GM12801 (cell line): ENCODE results near the gene SKP2.

Experiments used
- TF ChIP-seq, protein P1 (sequence below): IDR thresholded peaks from one replicate; pipeline ENCODE4 v1.5.1; 2011; ENCODE audit warnings: control low read depth; ENCODE audit not compliant: insufficient read length; ENCODE audit errors: extremely low read depth

The SKP2 gene

DNA sequence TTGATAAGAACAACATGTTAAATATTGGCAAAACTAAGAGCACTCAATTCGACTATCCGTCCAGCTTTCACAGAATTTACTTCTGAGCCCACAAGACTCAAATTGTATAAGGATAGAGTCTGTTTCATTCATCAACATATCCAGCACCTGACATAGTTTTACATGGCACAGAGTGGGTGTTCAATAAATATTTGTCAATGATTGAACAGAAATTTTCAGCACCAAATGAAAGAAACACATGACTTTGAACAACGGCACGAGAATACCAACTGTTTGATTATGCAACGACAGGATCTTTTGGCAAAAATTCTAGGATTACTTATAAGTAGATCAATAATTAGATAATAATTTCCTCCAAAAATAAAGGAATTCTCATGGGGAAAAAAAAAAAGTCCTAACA lies 41.8 kb downstream of the SKP2 start:
- TF ChIP-seq, protein P1, sequence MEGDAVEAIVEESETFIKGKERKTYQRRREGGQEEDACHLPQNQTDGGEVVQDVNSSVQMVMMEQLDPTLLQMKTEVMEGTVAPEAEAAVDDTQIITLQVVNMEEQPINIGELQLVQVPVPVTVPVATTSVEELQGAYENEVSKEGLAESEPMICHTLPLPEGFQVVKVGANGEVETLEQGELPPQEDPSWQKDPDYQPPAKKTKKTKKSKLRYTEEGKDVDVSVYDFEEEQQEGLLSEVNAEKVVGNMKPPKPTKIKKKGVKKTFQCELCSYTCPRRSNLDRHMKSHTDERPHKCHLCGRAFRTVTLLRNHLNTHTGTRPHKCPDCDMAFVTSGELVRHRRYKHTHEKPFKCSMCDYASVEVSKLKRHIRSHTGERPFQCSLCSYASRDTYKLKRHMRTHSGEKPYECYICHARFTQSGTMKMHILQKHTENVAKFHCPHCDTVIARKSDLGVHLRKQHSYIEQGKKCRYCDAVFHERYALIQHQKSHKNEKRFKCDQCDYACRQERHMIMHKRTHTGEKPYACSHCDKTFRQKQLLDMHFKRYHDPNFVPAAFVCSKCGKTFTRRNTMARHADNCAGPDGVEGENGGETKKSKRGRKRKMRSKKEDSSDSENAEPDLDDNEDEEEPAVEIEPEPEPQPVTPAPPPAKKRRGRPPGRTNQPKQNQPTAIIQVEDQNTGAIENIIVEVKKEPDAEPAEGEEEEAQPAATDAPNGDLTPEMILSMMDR: no peak

DNA sequence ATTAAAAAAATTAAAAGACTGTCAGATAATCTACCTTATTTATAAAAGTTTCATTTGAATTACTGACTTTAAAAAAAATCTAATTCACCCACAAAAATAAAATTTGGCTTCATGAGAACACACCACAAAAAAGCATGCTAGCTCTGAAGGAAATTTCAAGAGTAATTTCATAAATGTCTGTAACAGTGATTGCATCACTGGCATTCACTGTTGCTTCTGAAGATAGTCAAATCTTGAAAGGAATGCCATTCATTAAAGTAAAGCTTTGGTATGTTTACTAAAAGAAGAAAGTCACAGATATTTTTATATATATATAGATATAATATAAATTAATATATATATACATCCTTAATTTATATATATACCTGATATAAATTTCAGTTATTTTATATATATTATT lies 46.4 kb downstream of the SKP2 start:
- TF ChIP-seq, protein P1: no peak

DNA sequence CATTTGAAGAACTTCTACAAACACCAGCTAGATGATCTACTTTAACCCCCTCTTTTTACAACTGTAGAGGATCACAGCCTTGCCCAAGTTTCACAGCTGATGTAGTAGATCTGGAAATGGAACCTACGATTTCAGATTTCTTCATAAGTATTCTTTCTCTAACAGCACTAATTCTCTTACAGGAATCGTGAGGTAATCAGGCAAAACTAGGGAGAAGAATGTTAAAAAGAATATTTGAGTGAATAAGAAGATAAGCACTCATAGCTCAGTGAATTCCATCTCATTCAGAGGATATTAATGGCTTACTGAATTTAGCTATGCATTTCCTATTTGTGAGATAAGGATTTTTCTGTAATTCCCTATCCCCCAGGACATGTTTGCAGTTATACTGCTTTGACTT lies 47.7 kb downstream of the SKP2 start:
- TF ChIP-seq, protein P1: no peak

DNA sequence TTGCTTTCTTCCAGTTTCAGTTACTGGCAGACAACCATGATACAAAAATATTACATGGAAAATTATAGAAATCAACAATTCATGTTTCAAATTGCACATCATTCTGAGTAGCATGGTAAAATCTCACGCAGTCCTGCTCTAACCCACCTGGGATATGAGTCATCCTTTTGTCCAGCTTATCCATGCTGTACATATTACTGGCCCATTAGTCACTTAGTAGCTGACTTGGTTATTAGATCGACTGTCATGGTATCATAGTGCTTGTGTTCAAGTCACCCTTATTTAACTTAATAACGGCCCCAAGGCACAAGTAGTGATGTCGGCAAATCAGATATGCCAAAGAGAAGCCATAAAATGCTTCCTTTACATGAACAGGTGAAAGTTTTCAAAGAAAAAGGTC lies 48.6 kb downstream of the SKP2 start:
- TF ChIP-seq, protein P1: no peak

DNA sequence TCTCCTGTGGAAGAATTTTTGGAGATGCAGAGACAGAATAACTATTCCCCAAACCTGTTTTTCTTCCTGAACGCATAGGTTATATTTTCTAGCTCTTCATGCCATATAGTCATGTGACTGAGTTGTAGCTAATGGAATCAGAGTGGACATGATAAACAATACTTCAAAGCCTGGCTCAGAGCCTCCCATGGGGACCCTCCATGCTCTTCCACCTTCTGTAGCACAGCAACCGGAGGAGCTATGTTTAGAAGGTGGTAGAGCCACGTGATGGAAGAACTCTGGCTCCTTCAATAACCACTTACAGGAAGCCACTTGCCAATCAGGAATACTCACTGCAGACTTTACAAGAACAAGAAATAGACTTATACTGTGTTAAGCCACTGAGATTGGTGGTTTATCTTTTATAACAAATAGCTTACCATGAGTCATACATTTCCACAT lies 50.6 kb downstream of the SKP2 start:
- TF ChIP-seq, protein P1: no peak

DNA sequence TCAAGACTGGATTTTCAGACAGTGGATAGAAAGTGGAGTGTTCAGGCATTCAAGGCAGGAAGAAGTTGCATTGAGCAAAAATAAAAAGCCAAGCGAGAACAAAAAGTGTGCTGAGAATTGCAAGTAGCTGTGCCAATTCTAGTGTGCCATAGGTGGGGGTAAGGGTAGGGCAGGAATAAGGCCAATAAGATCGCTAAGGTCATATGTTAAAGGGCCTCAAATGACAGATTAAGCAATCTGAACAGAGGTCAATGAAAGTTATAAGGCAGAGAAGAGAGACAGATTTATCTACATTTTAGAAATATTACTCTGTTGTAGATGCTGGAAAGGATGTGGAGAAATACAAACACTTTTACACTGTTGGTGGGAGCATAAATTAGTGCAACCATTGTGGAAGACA lies 53.4 kb downstream of the SKP2 start:
- TF ChIP-seq, protein P1: no peak

DNA sequence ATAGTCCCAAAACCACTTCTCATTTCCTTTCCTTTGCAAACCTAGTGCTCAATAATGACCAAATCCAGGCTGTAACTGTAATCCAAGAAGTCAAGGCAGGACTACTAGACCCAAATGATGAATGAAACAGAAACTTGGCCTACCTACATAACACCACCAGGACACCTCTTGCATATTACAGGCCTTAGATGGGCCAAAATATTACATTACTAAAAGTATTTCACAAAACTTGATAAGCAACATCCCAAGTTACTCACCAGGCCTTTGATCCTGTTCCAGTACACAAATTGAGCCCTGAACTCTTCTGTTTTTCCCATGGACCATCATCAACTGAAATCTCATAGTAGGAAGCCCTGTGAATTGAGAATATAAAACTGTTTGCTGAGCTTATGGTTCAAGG lies 55.0 kb downstream of the SKP2 start:
- TF ChIP-seq, protein P1: no peak

DNA sequence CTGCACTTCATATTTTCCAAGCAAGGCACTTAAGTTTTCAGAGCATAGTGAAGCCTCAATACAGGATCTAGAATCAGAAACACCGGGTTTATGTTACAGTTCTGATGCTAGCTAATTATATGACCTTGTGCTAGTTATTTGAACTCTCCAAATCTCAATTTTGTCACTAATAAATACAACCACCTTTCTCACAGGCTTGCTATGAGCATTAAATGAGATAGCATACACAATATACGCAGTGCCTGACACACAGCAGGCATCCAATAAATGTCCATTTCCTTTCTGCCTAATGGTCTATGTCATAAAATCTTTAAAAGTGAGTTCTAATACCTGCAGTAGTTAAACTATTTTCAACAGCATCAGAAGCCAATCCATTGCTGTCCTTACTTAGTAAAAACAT lies 56.9 kb downstream of the SKP2 start:
- TF ChIP-seq, protein P1: no peak
